HepG2 (cell line): ENCODE results near the gene AREL1. TPM values are rescaled to one million over a fixed set of nuclear protein-coding genes. Genes with fewer than 3 reads are reported as not detected.
A peak's percentile ranks its signal among the peaks of the same experiment; 100 is the strongest.

Experiments used
- ARNT2 ChIP-seq: sonication (generic); formaldehyde crosslinking; IDR thresholded peaks from 2 replicates; pipeline ENCODE4 v1.8.0; 2022; ENCODE audit warnings: mild to moderate bottlenecking, low read depth, missing genetic modification reagents, moderate library complexity
- ATF7-NPFF ChIP-seq: sonication (generic); formaldehyde crosslinking; IDR thresholded peaks from 2 replicates; pipeline ENCODE4 v1.8.1; 2023; ENCODE audit warnings: mild to moderate bottlenecking, low read depth, missing genetic modification reagents, moderate library complexity
- BRD4 ChIP-seq: sonication (generic); formaldehyde crosslinking; IDR thresholded peaks from 2 replicates; pipeline ENCODE4 v1.4.0; 2020; ENCODE audit warnings: missing genetic modification reagents
- DZIP1 ChIP-seq: sonication (generic); formaldehyde crosslinking; IDR thresholded peaks from 2 replicates; pipeline ENCODE4 v1.5.0; 2020; ENCODE audit warnings: mild to moderate bottlenecking, missing genetic modification reagents
- FLYWCH1 ChIP-seq: sonication (generic); formaldehyde crosslinking; IDR thresholded peaks from 2 replicates; pipeline ENCODE4 v1.8.1; 2023; ENCODE audit warnings: mild to moderate bottlenecking, missing genetic modification reagents
- GTF3A ChIP-seq: sonication (generic); formaldehyde crosslinking; conservative IDR thresholded peaks from 2 replicates; pipeline ENCODE4 v1.4.0; 2020; ENCODE audit warnings: mild to moderate bottlenecking, missing genetic modification reagents
- JDP2 ChIP-seq: sonication (generic); formaldehyde crosslinking; IDR thresholded peaks from 2 replicates; pipeline ENCODE4 v1.8.1; 2022; ENCODE audit warnings: missing genetic modification reagents, borderline replicate concordance
- KDM2A ChIP-seq: sonication (generic); formaldehyde crosslinking; IDR thresholded peaks from 2 replicates; pipeline ENCODE4 v1.4.0; 2020; ENCODE audit warnings: low read depth, missing genetic modification reagents, borderline replicate concordance
- MLX ChIP-seq: IDR thresholded peaks from 2 replicates; pipeline ENCODE4 v1.6.1; 2016
- MTF1 ChIP-seq: sonication (generic); formaldehyde crosslinking; IDR thresholded peaks from 2 replicates; pipeline ENCODE4 v1.5.0; 2020; ENCODE audit warnings: missing genetic modification reagents
- NFIC ChIP-seq: IDR thresholded peaks from 2 replicates; pipeline ENCODE4 v1.6.1; 2012; ENCODE audit warnings: mild to moderate bottlenecking, low read length, inconsistent platforms
- NFYC ChIP-seq: IDR thresholded peaks from 2 replicates; pipeline ENCODE4 v1.6.1; 2016; ENCODE audit warnings: missing genetic modification reagents, missing compliant biosample characterization
- NR1H2 ChIP-seq: sonication (generic); formaldehyde crosslinking; IDR thresholded peaks from 2 replicates; pipeline ENCODE4 v1.8.1; 2022; ENCODE audit warnings: low read depth, missing genetic modification reagents, borderline replicate concordance
- NR2F2 ChIP-seq: IDR thresholded peaks from 2 replicates; pipeline ENCODE4 v1.6.1; 2012; ENCODE audit warnings: low read depth, inconsistent platforms, borderline replicate concordance
- NRL ChIP-seq: sonication (generic); formaldehyde crosslinking; IDR thresholded peaks from 2 replicates; pipeline ENCODE4 v1.5.0; 2020; ENCODE audit warnings: missing genetic modification reagents, mild to moderate bottlenecking, moderate library complexity, borderline replicate concordance
- PAX8 ChIP-seq: sonication (generic); formaldehyde crosslinking; IDR thresholded peaks from 2 replicates; pipeline ENCODE4 v1.8.0; 2022; ENCODE audit warnings: mild to moderate bottlenecking, missing genetic modification reagents, borderline replicate concordance
- POLR2AphosphoS5 ChIP-seq: IDR thresholded peaks from 2 replicates; pipeline ENCODE4 v1.6.1; 2012; ENCODE audit warnings: low read depth, low read length
- PTBP1 ChIP-seq: fragments of 200-400 bp; formaldehyde crosslinking; IDR thresholded peaks from 2 replicates; pipeline ENCODE4 v1.6.1; 2018; ENCODE audit warnings: low read length, low read depth; ENCODE audit not compliant: poor library complexity, severe bottlenecking
- SIN3B ChIP-seq: fragments of 150-350 bp; IDR thresholded peaks from 2 replicates; pipeline ENCODE4 v1.6.1; 2014; ENCODE audit warnings: low read length
- SIX4 ChIP-seq: sonication (generic); formaldehyde crosslinking; IDR thresholded peaks from 2 replicates; pipeline ENCODE4 v1.4.0; 2020; ENCODE audit warnings: missing genetic modification reagents
- SP2 ChIP-seq: sonication (generic); formaldehyde crosslinking; IDR thresholded peaks from 2 replicates; pipeline ENCODE4 v1.5.1; 2020; ENCODE audit warnings: mild to moderate bottlenecking, missing genetic modification reagents
- STAT5B ChIP-seq: sonication (generic); formaldehyde crosslinking; IDR thresholded peaks from 2 replicates; pipeline ENCODE4 v1.4.0; 2020; ENCODE audit warnings: missing genetic modification reagents
- ZBTB42 ChIP-seq: sonication (generic); formaldehyde crosslinking; IDR thresholded peaks from 2 replicates; pipeline ENCODE4 v1.5.0; 2020; ENCODE audit warnings: mild to moderate bottlenecking, missing genetic modification reagents
- ZFYVE20 ChIP-seq: sonication (generic); formaldehyde crosslinking; IDR thresholded peaks from 2 replicates; pipeline ENCODE4 v1.8.0; 2023; ENCODE audit warnings: low read depth, mild to moderate bottlenecking, moderate library complexity, missing genetic modification reagents, borderline replicate concordance
- ZNF124 ChIP-seq: sonication (generic); formaldehyde crosslinking; IDR thresholded peaks from 2 replicates; pipeline ENCODE4 v1.4.0; 2020; ENCODE audit warnings: missing genetic modification reagents
- ZNF138 ChIP-seq: sonication (generic); formaldehyde crosslinking; IDR thresholded peaks from 2 replicates; pipeline ENCODE4 v1.5.0; 2020; ENCODE audit warnings: mild to moderate bottlenecking, low read depth, missing genetic modification reagents
- ZNF205 ChIP-seq: IDR thresholded peaks from 2 replicates; pipeline ENCODE4 v1.6.1; 2018; ENCODE audit warnings: missing biosample characterization, missing genetic modification reagents
- ZNF496 ChIP-seq: sonication (generic); formaldehyde crosslinking; IDR thresholded peaks from 2 replicates; pipeline ENCODE4 v1.8.1; 2023; ENCODE audit warnings: mild to moderate bottlenecking, moderate library complexity, missing genetic modification reagents; ENCODE audit not compliant: insufficient replicate concordance
- ZNF598 ChIP-seq: sonication (generic); formaldehyde crosslinking; IDR thresholded peaks from 2 replicates; pipeline ENCODE4 v1.5.1; 2020; ENCODE audit warnings: mild to moderate bottlenecking, missing genetic modification reagents, borderline replicate concordance
- polyA plus RNA-seq, 8 experiments: library from polyadenylated mRNA; depleted of rRNA in 3 of 8; stranded (reverse) in 7 of 8; unstranded in 1 of 8; fragments of >200 nt; fragmentation: Illumina TruSeq in 4 of 8; extraction: Trizol in 4 of 8; gene quantifications; 2 replicates each; pipeline versions ENCODE4 v1.2.1 to v1.2.3, GENCODE V29; 2011 to 2016; ENCODE audit warnings: low read depth in 4 of 8, missing spikeins in 1 of 8, mixed read lengths in 1 of 8; ENCODE audit not compliant: insufficient read depth in 1 of 8
- total RNA-seq, 5 experiments: library from RNA; depleted of rRNA; stranded (reverse); fragments of >200 nt; fragmentation: Illumina TruSeq; extraction: Trizol; gene quantifications; 2 replicates each; pipeline ENCODE4 v1.2.3, GENCODE V29; 2016; ENCODE audit warnings: low read depth in 1 of 5

The AREL1 gene
- total and polyA plus RNA-seq, 2 of the 13 experiments (the other 11 are each of a cell fraction or from before 2014, with no cell fraction given), result 21.3 to 25.4 TPM

- TF ChIP-seq SIX4 (CRISPR knock-in tag) (0 out of 2 replicates have a peak, but pooled peaks have one; percentile 64), ATF7-NPFF (peak; percentile 43; the same call in 1 of the 2 replicates), NR1H2 (CRISPR knock-in tag) (0 out of 2 replicates have a peak, but pooled peaks have one; percentile 41), NR2F2 (0 out of 2 replicates have a peak, but pooled peaks have one; percentile 12), ZFYVE20 (CRISPR knock-in tag) (no peak), NFYC (CRISPR knock-in tag) (no peak; the same call in 1 of the 2 replicates), ZNF205 (CRISPR knock-in tag) (peak; percentile 61; the same call in 1 of the 2 replicates), JDP2 (CRISPR knock-in tag) (no peak), SIN3B (peak; percentile 89), MLX (no peak), POLR2AphosphoS5 (peak; percentile 98), BRD4 (CRISPR knock-in tag) (no peak), PTBP1 (no peak), MTF1 (CRISPR knock-in tag) (no peak), ZNF138 (CRISPR knock-in tag) (no peak), ZNF124 (CRISPR knock-in tag) (no peak), ARNT2 (CRISPR knock-in tag) (peak; percentile 86), KDM2A (CRISPR knock-in tag) (peak; percentile 69), FLYWCH1 (CRISPR knock-in tag) (no peak), GTF3A (CRISPR knock-in tag) (no peak), ZNF598 (CRISPR knock-in tag) (peak; percentile 76), STAT5B (CRISPR knock-in tag) (no peak), SP2 (CRISPR knock-in tag) (peak; percentile 57), PAX8 (CRISPR knock-in tag) (0 out of 2 replicates have a peak, but pooled peaks have one; percentile 35), NFIC (peak; percentile 49; the same call in 1 of the 2 replicates), NRL (CRISPR knock-in tag) (peak; percentile 65; the same call in 1 of the 2 replicates), DZIP1 (CRISPR knock-in tag) (no peak), ZBTB42 (0 out of 2 replicates have a peak, but pooled peaks have one; percentile 29), ZNF496 (CRISPR knock-in tag) (no peak)
Observed at GRCh38 chr14:74712499-74713394, at the start of gene AREL1, which contains the start of gene FCF1 (continued).
